ENCODE results near the gene PREPL. TPM values are rescaled to one million over a fixed set of nuclear protein-coding genes. Genes with fewer than 3 reads are reported as not detected.
"Not testable (repeated sequence)": the region's sequence is repeated elsewhere in the genome, so short reads cannot be mapped to it uniquely, and the experiment has no call there.

Gene PREPL
- 10 to 100 TPM; 46.6 to 73.1 TPM for total RNA-seq
- long read RNA-seq, donor 1, full-length matches to known transcripts: 6 of 22 reads
- long read RNA-seq, donor 1, partial matches to known transcripts: 6 of 22 reads
- long read RNA-seq, donor 1, other reads (novel, unspliced or antisense): 10 of 22 reads
- long read RNA-seq, donor 2, full-length matches to known transcripts: 5 of 13 reads
- long read RNA-seq, donor 2, partial matches to known transcripts: 3 of 13 reads
- long read RNA-seq, donor 2, other reads (novel, unspliced or antisense): 5 of 13 reads

DNA sequence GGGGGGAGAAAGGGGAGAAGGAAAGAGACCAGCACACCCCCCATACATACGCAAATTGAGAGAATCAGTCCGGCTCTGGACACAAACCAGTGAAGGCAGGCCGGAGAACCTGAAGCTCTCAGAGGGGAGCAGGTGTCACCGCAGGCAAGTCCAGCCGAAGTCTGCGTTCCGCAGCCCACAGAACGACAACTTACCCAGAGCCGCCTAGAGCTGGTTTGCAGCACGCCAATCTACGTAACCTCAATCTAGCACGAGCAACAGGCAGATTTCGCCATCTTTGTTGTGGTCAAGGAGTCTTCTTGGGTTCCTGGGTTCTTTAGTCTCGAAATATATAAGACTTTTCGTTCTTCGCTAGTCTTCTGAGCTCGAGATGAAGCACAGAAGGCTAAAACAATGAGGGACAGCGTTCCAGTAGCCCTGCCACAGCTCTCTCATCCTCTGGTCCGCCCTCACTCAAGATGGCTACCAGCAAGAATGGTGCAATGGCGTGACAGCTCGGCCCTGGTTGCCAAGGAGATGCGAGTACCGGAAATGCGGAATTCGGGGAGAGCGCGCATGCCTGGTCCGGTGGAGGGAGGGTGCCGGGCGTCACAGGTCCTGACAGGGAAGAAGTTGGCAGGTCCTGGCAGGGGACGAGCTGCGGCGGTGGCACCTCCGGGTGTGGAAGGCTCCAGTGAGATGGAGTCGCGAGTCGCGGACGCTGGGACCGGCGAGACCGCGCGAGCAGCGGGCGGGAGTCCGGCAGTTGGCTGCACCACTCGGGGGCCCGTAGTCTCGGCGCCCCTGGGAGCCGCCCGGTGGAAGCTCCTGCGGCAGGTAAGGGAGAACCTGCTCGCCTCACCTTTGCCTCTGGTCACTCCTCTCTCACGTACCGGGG lies at the start of gene PREPL, which contains the start of gene CAMKMT:
Gene PREPL (minus strand): TSS at position 165 of the 877 bp plus-strand sequence. CDS start 15,152 bp downstream, outside the sequence.
Gene CAMKMT (plus strand): TSS at position 618 of the 877 bp plus-strand sequence.
- DNase-seq (ENCODE audit: low spot score): peak; percentile 100
- intact Hi-C loops (cut with DNase I): no loop called here

GRCh38 chr2:44398243-44398897 lies 37.1 kb upstream of the PREPL start:
- intact Hi-C loops (cut with DNase I): no loop called here
- no peak for DNase-seq (ENCODE audit: low spot score)

DNA sequence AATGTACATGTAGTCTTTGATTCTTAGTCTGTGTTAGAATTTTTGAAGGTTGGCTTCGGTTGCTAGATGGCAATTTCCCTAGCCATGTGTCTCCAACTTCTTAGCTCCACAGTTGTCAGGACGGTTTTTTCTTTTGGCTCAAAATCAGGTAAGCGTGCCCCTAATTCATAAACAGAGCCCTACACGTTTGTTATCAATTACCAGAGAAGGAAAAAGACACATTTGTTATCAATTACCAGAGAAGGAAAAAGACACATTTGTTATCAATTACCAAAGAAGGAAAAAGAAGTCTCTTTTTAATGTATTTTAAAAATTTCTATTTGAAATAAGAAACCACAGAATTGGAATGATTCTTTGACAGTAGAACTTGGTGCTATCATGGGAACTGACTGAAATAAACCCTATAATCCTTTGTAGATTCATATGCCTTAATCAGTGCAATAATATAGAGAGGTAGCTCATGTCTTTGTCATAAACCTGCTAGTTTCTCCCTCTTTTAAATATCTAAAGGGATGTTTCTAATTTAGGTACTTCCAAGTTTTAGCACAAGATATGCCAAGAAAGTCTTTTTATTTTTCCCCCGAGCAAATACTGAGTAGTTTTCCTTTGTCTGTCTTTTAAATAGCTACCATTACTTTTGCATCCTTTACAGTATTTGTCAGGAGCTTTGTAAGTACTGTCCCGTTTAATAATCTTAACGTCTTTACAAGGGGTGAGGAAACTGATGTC lies 36.3 kb upstream of the PREPL start:
- intact Hi-C loops (cut with DNase I): no loop called here
- no peak for DNase-seq (ENCODE audit: low spot score)

DNA sequence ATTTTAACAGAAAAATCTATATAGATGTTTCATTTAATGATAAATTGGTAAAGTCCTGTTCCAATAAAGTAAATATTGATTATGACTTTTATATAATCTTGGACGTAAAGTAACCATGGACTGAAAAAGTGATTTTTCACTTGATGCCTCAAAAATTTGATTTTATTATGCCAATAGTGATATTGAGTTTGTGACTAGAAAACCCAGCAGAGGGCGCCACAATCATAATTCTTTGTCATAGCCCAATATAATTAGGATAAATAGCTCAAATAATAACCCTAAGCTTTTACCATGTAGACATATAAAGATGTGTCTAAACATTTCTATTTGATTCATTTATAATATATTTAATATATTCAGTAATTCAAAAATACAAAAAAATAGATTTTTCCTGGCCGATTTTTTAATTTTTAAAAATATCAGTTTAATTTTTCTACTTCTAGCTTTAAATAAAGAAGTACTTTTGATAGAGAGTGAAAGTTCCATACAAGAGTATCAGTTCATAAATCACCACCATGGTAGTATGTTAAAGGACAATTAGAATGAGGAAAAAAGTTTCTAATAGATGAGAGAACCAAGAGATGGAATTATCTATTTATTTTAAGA lies 31.1 kb upstream of the PREPL start:
- intact Hi-C loops (cut with DNase I): no loop called here

DNA sequence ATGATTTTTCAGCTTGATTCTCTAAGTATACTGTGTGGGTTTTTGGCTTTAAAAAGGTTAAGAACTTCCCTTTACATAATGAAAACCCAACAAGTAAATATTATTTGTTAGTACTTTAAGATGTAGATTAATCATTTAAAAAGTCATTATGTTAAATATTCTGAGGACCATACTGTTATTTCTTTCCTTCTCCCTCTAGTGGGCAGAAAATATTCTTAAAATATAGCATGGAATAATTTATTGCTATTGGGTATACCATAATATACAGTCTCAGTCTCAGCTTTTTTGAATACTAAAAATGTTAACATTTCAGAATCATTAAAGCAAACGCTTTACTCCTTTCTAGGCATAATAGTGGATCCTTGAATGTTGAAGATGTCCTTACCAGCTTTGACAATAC lies 28.6 kb upstream of the PREPL start:
- intact Hi-C loops (cut with DNase I): no loop called here
- no peak for DNase-seq (ENCODE audit: low spot score)

More for the DNA sequence above, 31.1 kb upstream of the PREPL start:
- DNase-seq (ENCODE audit: low spot score): no peak

GRCh38 chr2:44388877-44389276 lies 27.6 kb upstream of the PREPL start:
- intact Hi-C loops (cut with DNase I): no loop called here
- no peak for DNase-seq (ENCODE audit: low spot score)

- DNase-seq (ENCODE audit: low spot score); intact Hi-C loops (cut with DNase I): not testable (repeated sequence)
These were observed 23.9 kb upstream of the PREPL start for GRCh38 chr2:44385226-44385625.

- no peak for DNase-seq (ENCODE audit: low spot score)
- intact Hi-C loops (cut with DNase I): no loop called here
These were observed 16.2 kb upstream of the PREPL start for GRCh38 chr2:44377486-44377885.

- intact Hi-C loops (cut with DNase I): no loop called here
- DNase-seq (ENCODE audit: low spot score): no peak
These were observed 11.0 kb upstream of the PREPL start for GRCh38 chr2:44372246-44372645.

DNA sequence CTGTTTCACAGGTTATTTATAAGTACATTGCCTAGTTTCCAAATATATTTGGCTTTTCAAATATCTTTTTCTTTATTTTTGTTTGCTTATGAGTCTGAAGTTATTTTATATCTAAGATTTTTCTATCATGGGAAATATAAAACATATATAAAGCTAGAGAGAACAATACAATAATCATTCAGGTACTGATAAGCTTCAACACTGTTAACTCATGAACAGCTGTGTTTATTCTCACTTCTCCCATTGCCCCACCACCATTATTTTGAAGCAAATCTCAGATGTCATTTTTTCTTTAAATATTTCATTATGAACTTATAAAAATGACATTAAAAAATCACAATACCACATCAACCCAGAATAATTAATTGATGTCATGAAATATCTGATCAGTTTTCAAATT lies 10.2 kb upstream of the PREPL start:
- intact Hi-C loops (cut with DNase I): no loop called here
- no peak for DNase-seq (ENCODE audit: low spot score)

DNA sequence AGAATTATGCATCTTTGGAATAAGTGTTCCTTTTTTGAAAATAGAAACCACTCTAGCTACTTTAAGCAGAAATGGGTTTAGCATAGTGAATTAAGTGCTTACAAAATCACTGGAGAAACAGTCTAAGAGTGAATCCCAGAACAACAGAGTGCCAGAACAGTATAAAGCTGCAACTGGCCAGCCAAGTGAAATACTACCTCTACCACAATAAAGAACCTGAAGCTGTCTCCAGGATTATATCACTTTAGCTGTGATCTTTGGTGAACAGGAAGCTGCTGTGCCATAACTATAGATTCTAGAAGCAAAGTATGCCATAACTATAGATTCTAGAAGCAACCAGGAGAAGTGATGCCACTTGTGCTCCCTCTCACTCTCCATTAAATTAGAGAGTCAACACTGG lies 8.1 kb upstream of the PREPL start:
- intact Hi-C loops (cut with DNase I): no loop called here
- DNase-seq (ENCODE audit: low spot score): no peak

DNA sequence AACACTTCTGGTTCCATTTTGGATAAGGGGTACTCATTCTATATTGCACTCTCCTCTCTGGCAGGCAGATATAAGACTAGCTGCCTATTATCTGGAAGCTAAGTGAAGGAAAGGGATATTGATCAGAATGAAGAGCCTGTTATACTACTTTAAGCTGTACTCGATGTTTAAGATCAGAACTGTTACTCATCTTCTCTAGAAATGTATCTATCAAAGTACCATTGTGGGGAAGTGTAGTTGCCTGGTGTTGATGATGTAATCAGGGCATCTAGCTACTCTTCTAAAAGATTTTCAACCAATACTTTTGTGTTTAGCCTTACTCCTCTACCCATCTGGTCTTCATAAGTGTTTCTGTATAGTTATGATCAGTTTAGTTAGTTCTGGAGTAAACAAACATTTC lies 6.3 kb upstream of the PREPL start:
- no peak for DNase-seq (ENCODE audit: low spot score)
- intact Hi-C loops (cut with DNase I): no loop called here

- intact Hi-C loops (cut with DNase I): no loop called here
- no peak for DNase-seq (ENCODE audit: low spot score)
These were observed 3.3 kb upstream of the PREPL start for GRCh38 chr2:44364604-44365003.

DNA sequence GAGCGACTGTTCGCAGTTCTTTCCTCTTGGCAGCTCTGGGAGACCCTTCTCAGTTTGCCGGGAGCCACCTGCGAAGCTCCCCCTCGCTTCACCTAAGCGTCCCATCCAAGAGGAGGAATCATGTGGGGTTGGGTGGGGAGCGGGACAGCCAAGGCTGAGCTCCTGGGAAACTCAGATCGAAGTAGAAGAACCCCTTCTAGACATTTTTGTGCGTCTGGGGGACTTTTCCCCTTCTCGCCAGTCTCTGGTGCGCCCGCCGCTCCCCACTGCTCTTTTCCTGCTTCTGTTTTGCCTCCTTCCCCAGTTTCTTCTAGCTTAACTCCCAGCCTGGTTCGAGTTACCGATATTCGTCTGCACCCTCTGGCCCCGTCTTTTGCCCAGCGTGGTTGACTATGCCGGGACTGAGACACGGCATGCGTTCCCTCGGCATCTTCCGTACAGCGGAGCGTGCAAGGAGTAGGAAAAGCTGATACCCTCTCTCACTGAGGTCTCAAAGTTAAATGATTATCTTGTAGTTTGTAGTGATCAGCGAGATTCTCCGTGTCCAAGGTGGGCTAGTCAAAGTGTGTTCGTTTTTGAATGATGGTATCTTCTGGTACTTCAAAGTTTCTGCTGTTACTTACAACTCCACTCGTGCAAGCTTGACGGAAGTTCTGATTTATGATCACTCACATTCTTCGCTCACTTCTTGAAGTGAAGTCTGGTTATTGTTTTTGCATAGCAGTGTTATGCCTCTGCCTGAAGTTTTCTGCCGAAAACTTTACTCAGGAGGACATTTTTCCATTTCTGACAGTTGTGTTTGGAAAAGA lies 1.1 kb upstream of the PREPL start:
- intact Hi-C loops (cut with DNase I): no loop called here
- DNase-seq (ENCODE audit: low spot score): no peak

- intact Hi-C loops (cut with DNase I): no loop called here
- no peak for DNase-seq (ENCODE audit: low spot score)
These were observed 455 bp downstream of the PREPL start for GRCh38 chr2:44360749-44361329.

GRCh38 chr2:44358503-44358902 lies 2.8 kb downstream of the PREPL start:
- no peak for DNase-seq (ENCODE audit: low spot score)
- intact Hi-C loops (cut with DNase I): no loop called here

- intact Hi-C loops (cut with DNase I): no loop called here
- DNase-seq (ENCODE audit: low spot score): no peak
These were observed 6.5 kb downstream of the PREPL start for GRCh38 chr2:44354761-44355160.

GRCh38 chr2:44352510-44352909 lies 8.8 kb downstream of the PREPL start:
- intact Hi-C loops (cut with DNase I): no loop called here
- no peak for DNase-seq (ENCODE audit: low spot score)

Measured in posterior vena cava (tissue), 2 donors.